Upper lobe of left lung (tissue), 4 donors: ENCODE measurements around the gene MICAL2.

ENCODE experiments used
- CTCF ChIP-seq, 6 experiments: fragments of 450-650 bp in 4 of 6; fragments of 200-600 bp in 2 of 6; sonication (generic) in 2 of 6; IDR thresholded peaks; one replicate each; pipeline ENCODE4 v1.5.1; 2016 to 2019; ENCODE audit warnings: antibody characterized with exemption in 6 of 6
- POLR2A ChIP-seq, 4 donors: fragments of 450-650 bp; IDR thresholded peaks; one replicate each; pipeline ENCODE4 v1.5.1; 2016 to 2017; ENCODE audit warnings: antibody characterized with exemption in 4 of 4, mild to moderate bottlenecking in 2 of 4
- POLR2AphosphoS5 ChIP-seq, 2 donors: sonication (generic); formaldehyde crosslinking; IDR thresholded peaks; one replicate each; pipeline ENCODE4 v1.5.1; 2017; ENCODE audit warnings: antibody characterized with exemption in 2 of 2

DNA sequence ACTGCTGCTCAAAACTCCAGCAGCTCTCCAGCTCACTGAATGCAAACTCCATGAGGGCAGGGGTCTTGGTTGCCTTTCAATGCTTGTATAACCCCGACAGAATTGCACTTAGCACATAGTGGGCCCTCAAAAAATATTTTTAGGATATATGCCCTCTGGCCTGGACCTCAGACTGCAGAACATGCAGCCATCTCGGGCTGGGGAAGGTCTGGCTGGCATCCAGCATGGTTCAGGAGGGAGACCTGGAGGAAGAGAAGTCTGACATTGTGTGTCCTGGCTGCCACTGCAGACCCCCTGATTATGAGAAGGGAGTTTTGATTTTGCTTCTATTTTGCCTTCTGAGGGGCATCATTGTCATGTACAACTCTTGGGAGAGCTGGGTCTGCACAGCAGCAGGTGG is 157.5 kb downstream of the MICAL2 start:
- TF ChIP-seq POLR2A (IDR thresholded peaks at IDR 0.05) (no peak), CTCF (IDR thresholded peaks at IDR 0.05) (no peak), POLR2AphosphoS5 (IDR thresholded peaks at IDR 0.05) (no peak)
